Endothelial cell of hepatic sinusoid (primary cell): ENCODE data around the gene DNAJC27.

Experiments used
- in situ Hi-C: cut with HindIII; loops from 2 replicates; pipeline ENCODE4 v1.10.0; 2017; ENCODE audit warnings: low sequenced_read_pairs

The DNAJC27 gene

DNA sequence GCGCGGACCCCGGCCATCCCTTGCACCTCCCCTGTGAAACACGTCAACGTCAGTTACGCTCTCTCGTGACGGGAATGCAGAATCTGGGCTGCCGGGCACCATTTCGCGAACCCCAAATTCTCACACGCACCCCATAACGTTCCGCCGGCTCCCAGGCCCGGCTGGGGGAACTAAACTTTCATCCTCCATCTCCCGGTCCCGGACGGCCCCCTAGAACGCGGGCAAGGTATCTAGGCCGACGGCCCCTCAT lies 544 bp downstream of the DNAJC27 start:
- in situ Hi-C loops = no loop called here

DNA sequence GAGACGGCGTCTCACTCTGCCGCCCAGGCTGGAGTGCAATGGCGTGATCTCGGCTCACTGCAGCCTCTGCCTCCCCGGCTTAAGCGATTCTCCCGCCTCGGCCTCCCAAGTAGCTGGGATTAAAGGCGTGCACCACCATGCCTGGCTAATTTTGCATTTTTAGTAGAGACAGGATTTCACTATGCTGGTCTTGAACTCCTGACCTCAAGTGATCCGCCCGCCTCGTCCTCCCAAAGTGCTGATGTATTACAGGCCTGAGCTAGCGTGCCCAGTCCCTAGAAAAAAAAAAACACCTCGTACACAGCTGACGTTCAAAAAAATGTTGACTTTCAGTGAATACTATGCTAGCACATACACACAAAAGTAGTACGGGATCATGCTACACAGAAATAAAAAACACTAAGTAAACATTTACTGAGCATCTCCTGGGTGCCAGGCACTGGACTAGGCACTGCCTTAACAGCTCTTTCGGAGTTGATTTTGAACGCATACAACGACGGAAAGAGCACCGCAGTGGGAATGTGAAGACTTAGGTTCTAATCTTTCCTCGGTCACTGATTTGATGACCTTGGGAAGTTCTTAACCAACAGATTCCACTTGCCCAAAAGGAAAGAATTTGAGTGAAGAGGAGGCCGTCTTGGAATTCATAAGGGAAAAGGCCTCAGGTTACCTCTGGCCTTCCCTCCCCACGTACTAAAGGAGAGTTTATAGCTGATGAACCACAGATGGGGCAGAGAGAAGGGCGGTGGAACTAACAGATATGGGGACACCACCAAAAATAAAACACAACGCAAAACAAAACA lies 1.1 kb downstream of the DNAJC27 start:
- in situ Hi-C loops = no loop called here

DNA sequence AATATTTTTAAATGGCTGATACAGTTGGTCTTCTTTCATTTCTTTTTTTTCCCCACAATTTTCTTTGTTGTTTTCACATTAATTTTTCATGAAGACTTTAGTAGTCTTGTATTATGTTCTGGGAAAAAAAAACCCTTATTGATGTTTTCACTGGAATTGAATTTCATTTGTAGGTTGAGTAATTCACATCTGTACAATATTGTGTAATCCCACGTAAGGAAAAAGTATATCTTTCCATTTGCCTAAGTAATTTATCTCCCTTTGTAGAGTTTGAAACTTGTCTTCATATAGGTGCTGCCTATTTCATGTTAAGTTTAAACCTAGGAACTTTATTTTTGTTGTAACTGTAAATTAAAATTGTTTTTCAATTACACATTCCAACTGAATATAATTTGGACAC lies 2.0 kb downstream of the DNAJC27 start:
- in situ Hi-C loops = no loop called here

DNA sequence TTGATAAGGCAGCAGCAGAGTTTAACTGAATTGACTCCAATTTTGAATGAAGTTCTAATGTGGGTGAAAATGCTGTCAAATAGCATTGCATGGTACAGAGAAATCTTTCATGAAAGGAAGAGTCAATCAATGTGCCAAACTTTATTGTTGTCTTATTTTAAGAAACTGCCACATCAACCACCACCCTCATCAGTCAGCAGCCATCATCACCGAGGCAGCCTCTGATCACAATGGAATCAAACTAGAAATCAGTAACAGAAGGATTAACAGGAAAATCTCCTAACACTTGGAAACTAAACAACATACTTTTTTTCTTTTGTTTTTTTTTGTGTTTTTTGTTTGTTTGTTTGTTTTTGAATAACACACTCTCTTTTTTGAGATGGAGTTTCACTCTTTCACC lies 9.9 kb downstream of the DNAJC27 start:
- in situ Hi-C loops = no loop called here

DNA sequence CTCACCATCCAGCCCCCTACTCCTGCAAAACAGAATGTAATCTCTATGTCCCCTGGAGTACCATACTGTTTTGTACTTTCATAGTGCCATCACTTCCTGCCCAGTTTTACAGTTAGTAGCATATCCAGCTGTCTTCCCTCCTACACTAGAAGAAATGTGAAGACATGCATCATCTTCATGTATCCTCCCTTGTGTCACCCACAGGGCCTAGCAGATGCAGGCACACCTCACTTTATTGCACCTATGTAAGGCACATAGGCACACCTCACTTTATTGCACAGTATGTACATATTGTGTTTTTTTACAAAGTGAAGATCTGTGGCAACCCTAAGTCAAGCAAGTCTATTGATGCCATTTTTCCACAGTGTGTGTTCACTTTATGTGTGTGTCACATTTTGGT lies 12.0 kb downstream of the DNAJC27 start:
- in situ Hi-C loops = no loop called here

DNA sequence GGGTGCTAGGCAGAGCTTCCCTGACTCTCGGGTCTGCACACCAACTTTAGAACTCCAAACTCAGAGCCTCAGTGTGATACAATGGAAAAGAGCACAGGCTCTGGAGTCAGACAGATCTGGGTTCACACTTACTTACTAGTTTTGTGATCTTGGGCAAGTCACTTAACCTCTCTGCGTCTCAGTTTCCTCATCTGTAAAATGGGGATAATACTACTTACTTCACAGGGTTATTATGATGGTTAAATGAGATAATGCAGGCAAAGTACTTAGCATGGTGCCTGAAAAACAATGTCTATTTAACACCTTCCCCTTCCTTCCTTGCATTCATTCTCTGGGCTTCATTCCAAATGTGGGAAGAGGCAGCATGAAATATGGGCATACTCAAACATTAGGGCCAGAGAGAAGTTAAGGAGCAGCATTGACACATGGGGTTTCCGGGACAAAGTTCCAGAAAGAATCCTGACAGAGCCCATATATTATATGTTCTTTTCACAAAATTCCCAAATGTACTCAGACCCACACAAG lies 13.3 kb downstream of the DNAJC27 start:
- in situ Hi-C loops = no loop called here

DNA sequence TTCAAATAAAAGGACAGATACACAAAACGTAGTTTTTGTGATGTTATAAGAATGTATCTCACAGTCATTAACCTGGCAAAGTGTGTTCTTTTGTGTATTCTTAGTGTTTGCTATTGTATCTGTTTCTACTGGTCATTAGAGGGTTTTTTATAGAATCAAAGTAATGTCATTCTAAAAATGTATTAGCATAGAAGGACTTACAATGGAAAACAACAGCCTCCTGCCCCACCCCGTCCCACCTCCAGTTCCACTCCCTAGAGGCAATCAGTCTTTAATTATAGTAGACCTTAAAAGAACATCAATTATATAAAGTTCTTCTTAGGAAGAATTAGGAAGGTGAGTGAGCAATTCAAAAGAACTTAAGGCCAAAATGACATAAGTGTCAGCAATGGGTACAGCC lies 13.8 kb downstream of the DNAJC27 start:
- in situ Hi-C loops = no loop called here

DNA sequence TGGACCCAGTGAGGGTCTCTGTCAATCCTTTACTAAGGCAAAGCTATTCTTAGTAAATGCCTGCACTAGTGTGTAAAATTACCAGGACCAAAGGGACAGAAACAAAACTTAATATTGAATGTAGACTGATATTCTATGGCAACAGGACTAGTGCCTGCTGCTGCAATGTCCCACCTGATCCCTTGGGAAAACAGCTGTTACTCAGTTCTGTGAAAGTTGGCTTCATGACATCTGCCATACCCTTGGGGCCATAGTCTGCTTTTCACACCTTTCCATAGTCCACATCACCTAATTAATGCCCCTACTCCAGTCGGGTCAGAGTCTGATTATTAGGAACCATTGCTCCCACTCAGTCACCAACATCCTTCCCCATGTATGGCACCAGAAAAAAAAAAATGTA lies 14.5 kb downstream of the DNAJC27 start:
- in situ Hi-C loops = no loop called here

DNA sequence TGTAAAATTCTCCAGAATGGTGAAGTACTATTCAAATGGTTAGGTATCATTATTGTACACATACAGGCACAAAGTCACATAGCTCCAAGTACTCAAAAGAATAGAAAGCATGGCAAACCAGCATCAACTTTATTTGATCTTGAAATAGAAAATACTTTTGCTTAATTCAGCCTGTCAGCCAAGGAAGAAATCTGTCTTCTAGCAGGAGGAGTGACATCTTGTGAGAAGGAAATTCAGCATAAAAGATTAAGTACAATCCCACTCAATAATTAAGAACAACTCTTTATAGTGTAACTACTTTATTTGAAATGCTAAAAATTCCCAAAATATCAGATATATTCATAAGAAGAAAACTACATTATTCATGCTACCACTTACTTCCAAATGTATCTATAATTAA lies 15.8 kb downstream of the DNAJC27 start:
- in situ Hi-C loops = no loop called here

DNA sequence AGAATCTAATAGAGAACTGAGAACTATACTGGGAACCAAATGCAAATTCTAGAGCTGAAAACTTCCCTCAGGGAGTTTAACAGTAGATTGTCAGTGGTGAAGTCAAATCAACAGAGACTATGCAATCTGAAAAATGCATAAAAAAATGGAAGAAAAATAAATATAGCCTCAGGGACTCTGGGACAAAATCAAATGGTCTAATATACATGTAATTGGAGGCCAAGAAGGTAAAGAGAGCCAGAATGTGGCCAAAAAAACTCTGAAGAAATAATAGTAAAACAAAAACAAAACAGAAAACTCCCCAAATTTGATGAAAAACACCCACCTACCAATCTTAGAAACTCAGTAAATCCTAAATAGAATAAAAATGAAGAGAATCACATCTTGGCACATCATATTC lies 16.5 kb downstream of the DNAJC27 start:
- in situ Hi-C loops = no loop called here

DNA sequence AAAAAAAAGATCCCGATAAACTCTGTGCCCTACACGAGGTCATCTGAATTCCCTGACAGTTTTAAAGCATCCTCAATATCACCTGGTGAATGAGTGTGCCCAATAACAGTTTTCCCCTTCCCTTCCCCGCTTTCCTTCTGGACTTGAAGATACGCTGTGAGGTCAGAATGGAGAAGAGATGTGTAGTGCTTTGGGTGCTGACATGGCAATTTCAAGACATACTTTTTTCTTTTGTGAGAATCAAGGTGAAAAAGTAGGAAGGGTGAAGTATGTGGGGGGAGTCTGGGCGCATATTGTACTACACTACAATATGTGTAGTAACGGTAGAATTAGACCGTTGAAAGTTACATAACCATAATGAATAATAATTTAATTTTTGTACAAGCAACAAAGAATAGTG lies 21.7 kb downstream of the DNAJC27 start:
- in situ Hi-C loops = no loop called here

DNA sequence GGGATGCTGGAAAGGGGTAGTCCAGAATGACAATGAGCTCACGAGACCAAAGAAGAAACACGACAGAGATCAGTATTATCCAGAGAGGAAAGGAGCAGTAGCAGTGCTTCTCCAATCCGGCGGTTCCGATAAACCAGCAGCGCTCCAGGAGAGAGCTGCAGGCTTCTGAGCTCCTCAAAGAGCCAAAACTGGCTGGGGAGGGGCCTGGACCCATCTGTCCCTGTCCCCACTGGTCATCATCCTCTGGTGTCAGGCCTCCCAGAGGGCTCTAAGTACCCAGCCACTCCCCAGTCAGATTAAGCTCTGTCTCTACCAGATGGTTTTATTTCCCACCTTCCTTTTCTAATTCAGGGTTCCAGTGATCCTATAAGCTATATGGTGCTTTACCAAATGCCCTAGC lies 23.2 kb downstream of the DNAJC27 start:
- in situ Hi-C loops = no loop called here

DNA sequence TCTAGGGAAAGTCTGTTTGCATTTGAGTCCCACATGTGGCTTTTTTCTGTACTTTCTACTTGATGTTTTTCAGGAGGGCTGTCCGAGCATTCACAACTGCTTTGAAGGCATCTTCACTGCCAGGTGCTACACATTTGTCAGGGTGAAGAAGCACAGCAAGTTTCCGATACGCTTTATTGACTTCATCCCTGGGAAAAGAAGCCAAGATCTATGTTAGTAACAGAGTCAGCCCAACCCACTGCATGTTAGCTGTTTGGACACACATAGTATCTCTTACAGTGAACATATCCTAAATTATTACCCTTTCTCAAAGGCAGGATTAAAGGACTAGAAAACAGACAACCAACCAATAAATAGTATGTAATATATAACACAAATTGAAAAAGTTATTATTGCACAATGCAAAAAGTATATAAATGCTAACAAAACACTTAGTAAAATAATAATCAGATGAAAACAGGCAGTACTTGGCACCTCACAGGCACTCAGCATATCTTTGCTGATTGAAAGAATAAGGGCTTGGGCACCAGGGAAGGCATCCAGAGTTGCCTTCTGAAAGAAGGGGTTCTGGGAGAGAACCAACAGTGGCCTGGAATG lies 24.1 kb downstream of the DNAJC27 start:
- in situ Hi-C loops = no loop called here

DNA sequence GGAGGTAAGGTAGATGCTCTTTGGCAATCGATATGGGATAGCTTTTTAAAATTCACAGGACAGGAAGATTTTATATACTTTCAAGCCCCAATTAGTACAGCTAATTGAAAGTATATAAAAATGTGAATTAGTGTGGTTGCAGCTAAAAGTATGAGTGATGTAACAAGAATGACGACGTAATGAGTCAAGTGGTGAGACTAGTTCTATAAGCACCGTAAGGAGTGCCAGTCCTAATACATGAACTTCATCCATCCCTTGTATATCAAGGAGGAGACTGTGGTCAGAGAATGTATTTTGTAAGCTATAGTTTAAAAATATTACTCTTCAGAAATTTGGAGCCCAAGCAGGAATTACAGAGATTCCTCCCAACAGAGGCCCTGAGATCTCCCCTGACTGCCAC lies 25.8 kb downstream of the DNAJC27 start:
- in situ Hi-C loops = no loop called here

DNA sequence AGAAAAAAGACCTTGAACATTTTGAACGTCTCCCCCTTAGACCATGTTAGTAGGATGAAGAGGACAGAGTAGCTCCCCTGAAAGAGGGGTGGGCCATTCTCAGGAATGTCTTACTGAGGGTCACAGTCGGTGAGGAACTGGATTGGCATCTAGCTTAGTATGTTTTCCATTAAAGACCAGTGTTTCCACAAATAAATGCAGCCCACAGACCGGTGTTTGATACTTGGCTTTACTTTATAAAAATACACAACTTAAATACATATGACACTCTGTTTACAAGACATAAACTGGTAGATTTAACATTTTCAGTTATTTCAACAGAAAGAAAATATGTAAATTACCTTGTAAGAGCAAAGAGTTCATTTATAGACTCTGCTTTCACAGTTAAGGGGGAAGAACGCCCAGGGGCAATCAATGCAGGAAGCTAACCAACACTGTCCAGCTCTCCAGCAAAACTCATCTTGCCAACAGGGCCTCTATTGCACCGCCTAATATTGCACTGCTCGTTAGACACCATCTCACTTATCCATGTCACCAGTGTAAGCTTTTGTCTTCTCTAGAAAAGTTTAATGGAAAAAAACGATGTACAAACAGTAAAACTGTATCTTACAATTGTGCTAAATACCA lies 28.2 kb downstream of the DNAJC27 start:
- in situ Hi-C loops = no loop called here

DNA sequence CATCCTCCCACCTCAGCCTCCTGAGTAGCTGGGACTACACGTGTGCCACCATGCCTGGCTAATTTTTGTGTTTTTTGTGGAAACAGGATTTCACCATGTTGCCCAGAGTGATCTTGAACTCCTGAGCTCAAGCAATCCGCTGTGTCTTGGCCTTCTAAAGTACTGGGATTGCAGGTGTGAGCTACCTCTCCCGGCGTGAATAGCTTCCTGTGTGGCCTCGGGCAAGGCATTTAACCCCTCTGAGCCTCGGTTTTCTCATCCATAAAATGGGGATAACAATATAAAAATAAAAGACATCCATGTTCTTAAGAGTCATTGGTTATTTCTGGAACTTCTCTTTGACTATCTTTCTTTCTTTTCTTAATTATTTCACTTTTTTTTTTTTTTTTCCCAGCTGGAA lies 32.4 kb downstream of the DNAJC27 start:
- in situ Hi-C loops = no loop called here

DNA sequence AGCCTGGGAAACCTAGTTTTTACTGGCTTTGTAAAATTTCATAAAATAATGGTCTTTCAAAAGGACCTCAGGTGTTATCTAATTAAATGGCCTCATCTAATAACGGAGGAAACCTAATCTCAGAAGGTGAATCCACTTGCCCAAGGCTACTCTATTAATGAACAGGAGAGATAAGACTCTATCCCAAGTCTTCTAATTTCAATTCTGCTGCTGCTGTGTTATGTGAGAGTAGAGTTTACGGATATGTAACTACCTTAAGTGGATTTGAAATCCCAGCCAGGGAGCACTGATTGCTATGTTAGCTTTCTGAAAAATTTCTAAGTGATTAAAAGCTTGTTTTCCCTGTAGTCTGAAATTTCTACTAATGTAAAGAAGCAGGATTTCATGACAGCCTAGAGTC lies 34.5 kb downstream of the DNAJC27 start:
- in situ Hi-C loops = no loop called here

DNA sequence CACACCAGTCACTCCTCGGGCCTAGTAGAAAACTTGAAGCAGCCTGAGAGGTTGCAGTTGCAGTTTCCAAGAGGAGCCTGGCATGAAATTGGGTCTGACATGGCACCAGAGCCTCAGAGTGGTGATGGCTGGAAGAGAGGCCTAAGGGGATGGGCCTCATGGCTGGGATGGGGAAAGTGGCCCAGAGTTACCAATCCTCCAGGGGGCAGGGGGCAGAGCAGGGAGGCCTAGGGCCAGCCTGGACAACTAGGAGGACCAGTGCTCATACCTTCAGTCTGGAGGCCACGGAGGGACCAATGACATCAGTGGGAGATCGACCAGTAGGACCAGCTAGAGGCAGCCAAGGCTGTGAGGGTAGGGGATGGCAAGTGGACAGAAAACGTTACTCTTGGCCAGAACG lies 36.6 kb downstream of the DNAJC27 start:
- in situ Hi-C loops = no loop called here

DNA sequence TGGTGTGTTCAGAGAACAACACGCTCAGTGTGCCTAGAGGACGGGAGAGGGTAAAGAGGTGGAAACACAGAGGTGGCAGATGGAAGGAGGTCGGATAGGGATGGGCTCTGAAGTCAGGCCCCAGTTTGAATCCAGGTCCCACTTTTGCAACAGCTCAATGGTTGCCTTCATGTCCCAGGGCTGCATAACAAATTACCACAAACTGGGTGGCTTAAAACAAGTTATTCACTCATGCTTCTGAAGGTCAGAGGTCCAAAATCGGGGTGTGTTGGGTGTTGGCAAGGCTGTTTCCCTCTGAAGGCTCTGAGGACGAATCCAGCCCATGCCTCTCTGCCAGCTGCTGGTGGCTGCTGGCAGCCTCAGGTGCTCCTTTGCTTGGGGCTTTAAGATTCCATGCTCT lies 39.0 kb downstream of the DNAJC27 start:
- in situ Hi-C loops = no loop called here

DNA sequence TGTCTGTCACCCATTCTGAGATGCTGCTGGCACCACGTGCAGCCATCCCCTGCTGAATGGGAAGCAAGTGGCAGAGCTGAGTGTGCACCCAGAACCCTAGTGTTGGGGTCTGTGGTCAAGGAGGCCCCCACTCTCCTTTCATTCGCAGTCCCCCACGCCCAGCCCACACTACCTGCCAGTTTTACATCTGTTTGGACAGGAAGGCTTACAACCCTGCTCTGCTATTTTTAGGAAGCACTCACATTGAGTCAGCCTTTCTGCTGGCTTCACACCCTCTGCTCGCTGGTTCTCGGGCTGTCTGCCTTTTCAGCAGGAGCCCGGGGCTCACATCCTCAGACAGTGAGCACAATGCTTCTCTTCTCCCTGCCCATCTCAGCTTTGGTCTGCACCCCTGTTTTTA lies 41.0 kb downstream of the DNAJC27 start:
- in situ Hi-C loops = no loop called here

DNA sequence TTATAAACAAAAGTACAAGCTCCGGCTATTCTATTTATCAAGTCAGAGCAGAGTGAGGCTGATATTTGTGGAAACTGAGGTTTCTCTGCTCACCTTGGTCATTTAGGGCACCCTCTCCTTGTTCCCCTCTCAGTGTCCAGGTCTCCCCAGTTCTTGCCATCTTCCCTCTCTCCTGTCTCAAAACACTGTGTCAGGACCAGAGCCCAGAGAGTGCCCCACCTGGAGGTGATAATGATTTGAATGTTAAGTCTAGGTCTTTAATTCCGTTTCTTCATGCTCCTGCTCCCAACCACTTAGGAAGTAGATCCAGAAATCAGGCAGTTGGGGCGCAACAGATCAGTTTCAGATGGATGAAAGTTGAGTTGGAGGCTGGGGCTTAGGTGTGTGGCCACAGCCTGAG lies 42.5 kb downstream of the DNAJC27 start:
- in situ Hi-C loops = no loop called here

DNA sequence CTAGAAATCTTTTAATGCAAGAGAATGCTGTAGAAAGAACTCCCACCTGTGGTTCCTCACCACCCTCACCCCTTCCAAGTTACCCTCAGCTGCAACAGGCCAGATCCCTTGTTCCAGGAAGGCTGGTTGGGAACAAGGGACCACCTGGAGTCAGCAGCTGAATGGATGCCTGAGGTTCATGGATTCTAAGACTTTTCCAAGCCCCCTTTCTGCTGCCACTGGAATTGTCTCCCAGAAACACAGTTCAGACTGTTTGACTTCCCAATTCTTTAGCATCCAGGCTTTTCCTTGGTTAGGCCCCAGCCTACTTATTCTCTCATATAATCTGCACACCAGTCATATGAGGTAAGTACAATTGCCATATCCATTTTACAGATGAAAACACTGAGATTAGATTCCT lies 43.7 kb downstream of the DNAJC27 start:
- in situ Hi-C loops = no loop called here
